ENCODE data around the gene C22orf15. TPM values are rescaled to one million over a fixed set of nuclear protein-coding genes. Genes with fewer than 3 reads are reported as not detected.

The C22orf15 gene
- total and polyA plus RNA-seq, 7 donors, result 0.36 to 0.45 TPM; not detected in 5

- intact Hi-C loops (cut with DNase I), result loop anchor here (5.0 kb wide), 2 partner anchors 51 to 141 kb away; partner anchors contain the start of genes CHCHD10 and SLC2A11
- Histone ChIP-seq H3K36me3 (peaks cover 0 to 38% (median 21%) of the 10 kb centered on the region in 4 donors), H3K27ac (no peak overlapping the region), H3K4me3 (peak overlapping the region in 3 of 4 donors; percentile 68 to 83 (median 75)), H3K27me3 (no peaks in the 10 kb centered on the region), H3K9me3 (no peaks in the 10 kb centered on the region), H3K4me1 (peaks cover 0 to 21% (median 14%) of the 10 kb centered on the region in 4 donors)
- 76 to 84% methylated on average over 18 of the region's 18 CpGs for WGBS, 2 donors
- DNase-seq, result no peak
- TF ChIP-seq POLR2AphosphoS5 (IDR thresholded peaks at IDR 0.05) (no peak), CTCF (IDR thresholded peaks at IDR 0.05) (no peak), POLR2A (IDR thresholded peaks at IDR 0.05) (no peak), EP300 (IDR thresholded peaks at IDR 0.05) (no peak)
Measured at GRCh38 chr22:23715806-23716375, 46.9 kb upstream of the C22orf15 start.

GRCh38 chr22:23716811-23717801 is 45.7 kb upstream of the C22orf15 start:
- peak; percentile 93 for DNase-seq
- intact Hi-C loops (cut with DNase I), result loop anchor here (5.0 kb wide), 2 partner anchors 50 to 140 kb away; partner anchors contain the start of genes CHCHD10 and SLC2A11

GRCh38 chr22:23718371-23719165 is 44.2 kb upstream of the C22orf15 start:
- intact Hi-C loops (cut with DNase I), result loop anchor here (5.0 kb wide), 2 partner anchors 49 to 139 kb away; partner anchors contain the start of genes CHCHD10 and SLC2A11
- Histone ChIP-seq H3K9me3 (no peaks in the 10 kb centered on the region), H3K27me3 (no peaks in the 10 kb centered on the region), H3K4me3 (no peak overlapping the region), H3K4me1 (peaks cover 0 to 21% (median 14%) of the 10 kb centered on the region in 4 donors), H3K27ac (no peak overlapping the region), H3K36me3 (peaks cover 0 to 12% (median 6%) of the 10 kb centered on the region in 4 donors)
- no peak for TF ChIP-seq CTCF (IDR thresholded peaks at IDR 0.05)
- TF ChIP-seq POLR2AphosphoS5 (IDR thresholded peaks at IDR 0.05), result no peak
- TF ChIP-seq EP300 (IDR thresholded peaks at IDR 0.05), result no peak
- no peak for TF ChIP-seq POLR2A (IDR thresholded peaks at IDR 0.05)
- no peak for DNase-seq
- 85 to 88% methylated on average over 17 of the region's 17 CpGs for WGBS, 2 donors

More at GRCh38 chr22:23716811-23717801, 45.7 kb upstream of the C22orf15 start:
- H3K4me1 ChIP-seq, result peaks cover 0 to 21% (median 14%) of the 10 kb centered on the region in 4 donors
- H3K27ac ChIP-seq, result peak overlapping the region; percentile 70 to 81 (median 78)
- no peaks in the 10 kb centered on the region for H3K9me3 ChIP-seq
- H3K27me3 ChIP-seq, result no peaks in the 10 kb centered on the region
- peak overlapping the region; percentile 68 to 89 (median 79) for H3K4me3 ChIP-seq
- peaks cover 0 to 26% (median 12%) of the 10 kb centered on the region in 4 donors for H3K36me3 ChIP-seq
- TF ChIP-seq POLR2AphosphoS5 (IDR thresholded peaks at IDR 0.05), result peak; percentile 86 to 97 (median 88)
- TF ChIP-seq EP300 (IDR thresholded peaks at IDR 0.05), result no peak
- peak; percentile 47 to 77 for TF ChIP-seq POLR2A (IDR thresholded peaks at IDR 0.05)
- WGBS, 2 donors, result 6% methylated on average over 84 of the region's 84 CpGs

GRCh38 chr22:23720855-23721254 is 41.9 kb upstream of the C22orf15 start:
- TF ChIP-seq POLR2A (IDR thresholded peaks at IDR 0.05) (no peak), CTCF (IDR thresholded peaks at IDR 0.05) (no peak), POLR2AphosphoS5 (IDR thresholded peaks at IDR 0.05) (no peak), EP300 (IDR thresholded peaks at IDR 0.05) (no peak)
- Histone ChIP-seq H3K9me3 (no peaks in the 10 kb centered on the region), H3K4me3 (no peak overlapping the region), H3K27ac (no peak overlapping the region), H3K27me3 (no peaks in the 10 kb centered on the region), H3K36me3 (no peaks in the 10 kb centered on the region), H3K4me1 (peaks cover 0 to 12% (median 11%) of the 10 kb centered on the region in 4 donors)
- WGBS, 2 donors, result 84% methylated on average over 6 of the region's 6 CpGs
- intact Hi-C loops (cut with DNase I), result no loop called here
- no peak for DNase-seq

Data from sigmoid colon (tissue), 7 donors.